Suprapubic skin (tissue), 4 donors: Measurements from ENCODE around the gene PLD3.

ENCODE experiments used
- EP300 ChIP-seq: sonication (generic); formaldehyde crosslinking; IDR thresholded peaks from one replicate; pipeline ENCODE4 v1.6.1; 2017; ENCODE audit warnings: antibody characterized with exemption
- POLR2A ChIP-seq, 2 donors: fragments of 450-650 bp; IDR thresholded peaks; one replicate each; pipeline ENCODE4 v1.6.1; 2017; ENCODE audit warnings: antibody characterized with exemption in 2 of 2, mild to moderate bottlenecking in 2 of 2, moderate library complexity in 2 of 2
- POLR2AphosphoS5 ChIP-seq, 3 donors: sonication (generic); formaldehyde crosslinking; IDR thresholded peaks; one replicate each; pipeline ENCODE4 v1.6.1; 2017; ENCODE audit warnings: antibody characterized with exemption in 3 of 3
- TF ChIP-seq, protein P1 (sequence below), 2 donors: fragments of 200-600 bp in 1 of 2; fragments of 450-650 bp in 1 of 2; sonication (generic) in 1 of 2; IDR thresholded peaks; one replicate each; pipeline ENCODE4 v1.5.1; 2016 to 2019; ENCODE audit warnings: antibody characterized with exemption in 2 of 2, mild to moderate bottlenecking in 1 of 2, moderate library complexity in 1 of 2

DNA sequence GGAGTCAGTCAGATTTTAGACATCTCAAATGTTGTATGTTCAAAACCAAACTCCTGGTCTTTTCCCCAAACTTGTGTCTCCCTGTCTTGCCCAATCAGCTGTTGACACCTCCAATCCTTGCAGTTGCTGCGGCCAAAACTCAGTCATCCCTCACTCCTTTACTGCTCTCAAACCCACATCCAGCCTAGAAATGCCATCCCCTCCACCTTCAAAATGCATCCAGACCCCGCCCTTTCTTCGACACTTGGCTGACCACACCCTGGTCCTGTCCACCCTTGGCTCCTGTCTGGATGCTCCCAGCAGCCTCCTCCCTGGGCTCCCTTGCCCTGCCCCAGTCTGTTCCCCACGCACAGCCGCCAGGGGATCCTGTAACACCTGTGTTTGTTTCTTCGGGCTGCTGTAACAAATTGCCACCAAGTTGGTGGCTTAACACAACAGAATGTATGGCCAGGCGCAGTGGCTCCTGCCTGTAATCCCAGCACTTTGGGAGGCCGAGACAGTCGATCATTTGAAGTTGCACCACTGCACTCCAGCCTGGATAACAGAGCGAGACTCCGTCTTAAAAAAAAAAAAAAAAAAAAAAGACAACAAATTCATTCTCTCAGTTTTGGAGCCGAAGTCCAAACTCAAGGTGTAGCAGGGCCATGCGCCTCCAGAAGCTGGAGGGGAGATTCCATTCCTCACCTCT lies 11.7 kb downstream of the PLD3 start:
- TF ChIP-seq, protein P1, sequence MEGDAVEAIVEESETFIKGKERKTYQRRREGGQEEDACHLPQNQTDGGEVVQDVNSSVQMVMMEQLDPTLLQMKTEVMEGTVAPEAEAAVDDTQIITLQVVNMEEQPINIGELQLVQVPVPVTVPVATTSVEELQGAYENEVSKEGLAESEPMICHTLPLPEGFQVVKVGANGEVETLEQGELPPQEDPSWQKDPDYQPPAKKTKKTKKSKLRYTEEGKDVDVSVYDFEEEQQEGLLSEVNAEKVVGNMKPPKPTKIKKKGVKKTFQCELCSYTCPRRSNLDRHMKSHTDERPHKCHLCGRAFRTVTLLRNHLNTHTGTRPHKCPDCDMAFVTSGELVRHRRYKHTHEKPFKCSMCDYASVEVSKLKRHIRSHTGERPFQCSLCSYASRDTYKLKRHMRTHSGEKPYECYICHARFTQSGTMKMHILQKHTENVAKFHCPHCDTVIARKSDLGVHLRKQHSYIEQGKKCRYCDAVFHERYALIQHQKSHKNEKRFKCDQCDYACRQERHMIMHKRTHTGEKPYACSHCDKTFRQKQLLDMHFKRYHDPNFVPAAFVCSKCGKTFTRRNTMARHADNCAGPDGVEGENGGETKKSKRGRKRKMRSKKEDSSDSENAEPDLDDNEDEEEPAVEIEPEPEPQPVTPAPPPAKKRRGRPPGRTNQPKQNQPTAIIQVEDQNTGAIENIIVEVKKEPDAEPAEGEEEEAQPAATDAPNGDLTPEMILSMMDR (IDR thresholded peaks at IDR 0.05): no peak
- TF ChIP-seq POLR2A (IDR thresholded peaks at IDR 0.05) (no peak), EP300 (no peak), POLR2AphosphoS5 (IDR thresholded peaks at IDR 0.05) (no peak)
